Common myeloid progenitor, CD34-positive (primary cell): ENCODE results near the gene DDX54.

Experiments
- CTCF ChIA-PET: fragments of 350-600 bp; sonication (Branson Sonifier 250); formaldehyde crosslinking; loops from one replicate; lab custom pipeline; 2021; ENCODE audit warnings: antibody characterized with exemption; lab: Charles Lee
- POLR2A ChIA-PET: fragments of 350-600 bp; sonication (Branson Sonifier 250); formaldehyde crosslinking; loops from one replicate; lab custom pipeline; 2021; ENCODE audit warnings: antibody characterized with exemption; lab: Charles Lee
- DNase-seq, 3 donors: peaks; one replicate each; pipeline versions ENCODE4 v3.0.0 to v3.0.0-alpha.2; 2013
- H3K27ac ChIP-seq, 2 experiments: 1 replicate in 1 of 2; 2 replicates in 1 of 2; pipeline ENCODE4 v1.7.0; 2013; ENCODE audit warnings: inconsistent platforms in 2 of 2, low read length in 2 of 2, mild to moderate bottlenecking in 2 of 2, low read depth in 1 of 2, moderate library complexity in 1 of 2; ENCODE audit not compliant: severe bottlenecking in 2 of 2, insufficient read depth in 1 of 2, poor library complexity in 1 of 2
- H3K27me3 ChIP-seq, 5 experiments: replicated peaks in 2 of 5; 1 replicate in 3 of 5; 2 replicates in 2 of 5; pipeline versions ENCODE4 v1.6.1 to v1.7.0; 2013; ENCODE audit warnings: low read length in 4 of 5, mild to moderate bottlenecking in 2 of 5, moderate library complexity in 2 of 5, inconsistent platforms in 1 of 5; ENCODE audit not compliant: insufficient read depth in 5 of 5, control insufficient read depth in 4 of 5
- H3K36me3 ChIP-seq, 4 experiments: 1 replicate in 2 of 4; 2 replicates in 2 of 4; pipeline versions ENCODE4 v1.6.1 to v1.7.0; 2013; ENCODE audit warnings: low read length in 3 of 4, control low read depth in 1 of 4, mild to moderate bottlenecking in 1 of 4; ENCODE audit not compliant: control insufficient read depth in 4 of 4, insufficient read depth in 4 of 4
- H3K4me1 ChIP-seq, 4 experiments: 1 replicate in 3 of 4; 2 replicates in 1 of 4; pipeline versions ENCODE4 v1.6.1 to v1.7.1; 2013; ENCODE audit warnings: low read length in 3 of 4, mild to moderate bottlenecking in 3 of 4, control low read depth in 1 of 4, inconsistent platforms in 1 of 4, moderate library complexity in 1 of 4; ENCODE audit not compliant: control insufficient read depth in 4 of 4, insufficient read depth in 4 of 4; ENCODE audit errors: control extremely low read depth in 1 of 4
- H3K4me3 ChIP-seq, 7 experiments: 1 replicate in 4 of 7; 2 replicates in 3 of 7; pipeline versions ENCODE4 v1.5.1 to v1.7.0; 2013; ENCODE audit warnings: mild to moderate bottlenecking in 7 of 7, low read length in 6 of 7, moderate library complexity in 6 of 7, inconsistent platforms in 2 of 7, low read depth in 2 of 7, control low read depth in 1 of 7; ENCODE audit not compliant: insufficient read depth in 4 of 7, control insufficient read depth in 1 of 7; ENCODE audit errors: extremely low read depth in 1 of 7
- H3K9me3 ChIP-seq, 5 experiments: 1 replicate in 4 of 5; 2 replicates in 1 of 5; pipeline versions ENCODE4 v1.6.1 to v1.7.1; 2013; ENCODE audit warnings: low read length in 4 of 5, mild to moderate bottlenecking in 2 of 5, inconsistent platforms in 1 of 5, low read depth in 1 of 5, moderate library complexity in 1 of 5; ENCODE audit not compliant: control insufficient read depth in 4 of 5, insufficient read depth in 2 of 5; ENCODE audit errors: control extremely low read depth in 1 of 5
- WGBS: methylation state at CpG from one replicate; pipeline ENCODE4 v1.1.5; 2013; ENCODE audit not compliant: insufficient coverage; 5-methylcytosine and 5-hydroxymethylcytosine counted together

Gene DDX54

GRCh38 chr12:113173081-113173698 is 12.1 kb downstream of the DDX54 start:
- no peak for DNase-seq
- Histone ChIP-seq H3K27me3 (no peaks in the 10 kb centered on the region), H3K4me3 (no peak overlapping the region), H3K9me3 (peaks cover 0 to 9% (median 6%) of the 10 kb centered on the region in 5 experiments), H3K4me1 (no peaks in the 10 kb centered on the region), H3K27ac (no peak overlapping the region), H3K36me3 (peaks cover 36 to 88% (median 77%) of the 10 kb centered on the region in 4 experiments)
- WGBS: 100% methylated on average over 2 of the region's 7 CpGs
- ChIA-PET POLR2A (interaction anchor here (0.7 kb wide), 1 partner anchor 10 kb away, joined by 3 read pairs; no protein-coding TSS in a partner anchor), CTCF (interaction anchor here (1.1 to 8.5 kb wide), 14 partner anchors 9 to 196 kb away, joined by 3 to 97 read pairs (median 15); partner anchors contain the start of genes CFAP73, DDX54, RASAL1 and RITA1)

- 95% methylated on average over 20 of the region's 20 CpGs for WGBS
- H3K27me3 ChIP-seq: no peaks in the 10 kb centered on the region
- no peak overlapping the region for H3K27ac ChIP-seq
- H3K9me3 ChIP-seq: peaks cover 0 to 3% (median 2%) of the 10 kb centered on the region in 5 experiments
- DNase-seq: no peak
- no peaks in the 10 kb centered on the region for H3K4me1 ChIP-seq
- ChIA-PET POLR2A (no interaction called here), CTCF (interaction anchor here (1.2 to 8.5 kb wide), 8 partner anchors 8 to 179 kb away, joined by 4 to 97 read pairs (median 28); partner anchors contain the start of genes CFAP73 and RASAL1)
- H3K4me3 ChIP-seq: no peak overlapping the region
- peaks cover 33 to 88% (median 76%) of the 10 kb centered on the region in 4 experiments for H3K36me3 ChIP-seq
Measured at GRCh38 chr12:113172185-113172584, 13.1 kb downstream of the DDX54 start.

GRCh38 chr12:113171543-113171942 is 13.7 kb downstream of the DDX54 start:
- Histone ChIP-seq H3K27ac (no peak overlapping the region), H3K36me3 (peaks cover 33 to 88% (median 74%) of the 10 kb centered on the region in 4 experiments), H3K4me1 (no peaks in the 10 kb centered on the region), H3K9me3 (no peaks in the 10 kb centered on the region), H3K27me3 (no peaks in the 10 kb centered on the region), H3K4me3 (no peak overlapping the region)
- ChIA-PET CTCF (interaction anchor here (1.1 to 8.5 kb wide), 8 partner anchors 8 to 179 kb away, joined by 4 to 97 read pairs (median 28); partner anchors contain the start of genes CFAP73 and RASAL1), POLR2A (no interaction called here)
- DNase-seq: no peak
- 89% methylated on average over 3 of the region's 9 CpGs for WGBS

GRCh38 chr12:113170926-113171325 is 14.4 kb downstream of the DDX54 start:
- WGBS: 100% methylated on average over 3 of the region's 4 CpGs
- Histone ChIP-seq H3K36me3 (peaks cover 33 to 89% (median 73%) of the 10 kb centered on the region in 4 experiments), H3K4me3 (no peak overlapping the region), H3K9me3 (no peaks in the 10 kb centered on the region), H3K27me3 (no peaks in the 10 kb centered on the region), H3K27ac (no peak overlapping the region), H3K4me1 (no peaks in the 10 kb centered on the region)
- no peak for DNase-seq
- POLR2A ChIA-PET: no interaction called here
- CTCF ChIA-PET: interaction anchor here (1.1 to 8.5 kb wide), 6 partner anchors 9 to 36 kb away, joined by 3 to 97 read pairs (median 21); partner anchors contain the start of genes CFAP73 and RASAL1

- H3K27me3 ChIP-seq: no peaks in the 10 kb centered on the region
- POLR2A ChIA-PET: no interaction called here
- no peak overlapping the region for H3K4me3 ChIP-seq
- H3K27ac ChIP-seq: no peak overlapping the region
- no peaks in the 10 kb centered on the region for H3K4me1 ChIP-seq
- H3K36me3 ChIP-seq: peaks cover 33 to 93% (median 75%) of the 10 kb centered on the region in 4 experiments
- CTCF ChIA-PET: interaction anchor here (1.1 to 7.0 kb wide), 5 partner anchors 9 to 36 kb away, joined by 3 to 50 read pairs (median 7); partner anchors contain the start of gene RASAL1
- no peaks in the 10 kb centered on the region for H3K9me3 ChIP-seq
- DNase-seq: no peak
- WGBS: 100% methylated on average over 2 of the region's 5 CpGs
Measured at GRCh38 chr12:113170457-113170856, 14.8 kb downstream of the DDX54 start.

- H3K4me3 ChIP-seq: no peak overlapping the region
- H3K9me3 ChIP-seq: no peaks in the 10 kb centered on the region
- H3K36me3 ChIP-seq: peaks cover 37 to 95% (median 77%) of the 10 kb centered on the region in 4 experiments
- no peaks in the 10 kb centered on the region for H3K4me1 ChIP-seq
- WGBS: 90% methylated on average over 12 of the region's 13 CpGs
- H3K27ac ChIP-seq: no peak overlapping the region
- no peaks in the 10 kb centered on the region for H3K27me3 ChIP-seq
- ChIA-PET CTCF (interaction anchor here (1.2 to 2.3 kb wide), 2 partner anchors 10 to 14 kb away, joined by 3 to 7 read pairs; no protein-coding TSS in a partner anchor), POLR2A (no interaction called here)
- DNase-seq: no peak
Measured at GRCh38 chr12:113169697-113170096, 15.6 kb downstream of the DDX54 start.

GRCh38 chr12:113167868-113168267 is 17.4 kb downstream of the DDX54 start:
- CTCF ChIA-PET: interaction anchor here (0.8 to 1.5 kb wide), 3 partner anchors 9 to 60 kb away, joined by 3 to 6 read pairs (median 5); no protein-coding TSS in a partner anchor
- Histone ChIP-seq H3K36me3 (peaks cover 42 to 97% (median 80%) of the 10 kb centered on the region in 4 experiments), H3K27me3 (no peaks in the 10 kb centered on the region), H3K9me3 (no peaks in the 10 kb centered on the region), H3K27ac (no peak overlapping the region), H3K4me3 (no peak overlapping the region), H3K4me1 (no peaks in the 10 kb centered on the region)
- WGBS: 98% methylated on average over 9 of the region's 10 CpGs
- no peak for DNase-seq
- POLR2A ChIA-PET: interaction anchor here (0.6 kb wide), 1 partner anchor 219 kb away, joined by 3 read pairs; no protein-coding TSS in a partner anchor
